Measurements from ENCODE around the gene HIGD1B. TPM values are rescaled to one million over a fixed set of nuclear protein-coding genes. Genes with fewer than 3 reads are reported as not detected.

Gene HIGD1B
- polyA plus RNA-seq (2011; rRNA removed) (not detected in 2 replicates), polyA minus RNA-seq (2011; rRNA and poly(A)+ RNA removed) (not detected in 2 replicates)

DNA sequence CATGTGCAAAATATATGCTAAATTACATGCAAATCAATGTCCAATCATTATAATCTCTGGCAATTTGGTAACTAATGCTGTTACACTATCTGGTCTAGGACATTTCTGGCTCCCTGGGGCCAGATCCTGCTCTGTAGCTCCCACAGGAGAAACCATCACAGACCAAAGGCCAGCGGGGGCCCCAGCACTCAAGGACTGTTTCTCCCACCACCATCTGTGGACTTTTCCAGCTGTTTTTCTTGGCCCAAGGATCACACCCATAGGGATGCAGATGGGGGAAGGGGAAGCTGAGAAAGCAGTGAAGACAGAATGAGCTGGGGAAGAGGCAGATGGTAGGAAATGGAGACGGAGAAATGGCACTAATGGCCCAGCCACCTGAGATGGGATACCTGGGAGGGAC is at the start of gene HIGD1B:
Gene HIGD1B (plus strand): TSS at position 298 of the 400 bp plus-strand sequence. CDS start 270 bp downstream, outside the sequence.
- no peaks in the 10 kb centered on the region for H3K9me3 ChIP-seq (ENCODE audit: control insufficient read depth, insufficient read depth, low read length)
- H3K27ac ChIP-seq (ENCODE audit: low read depth, low read length), result no peak within 1 kb of the TSS
- ChIA-PET CTCF (no interaction called here), POLR2A (interaction anchor here (0.6 kb wide), 1 partner anchor 25 kb away, joined by 3 read pairs; no protein-coding TSS in a partner anchor)
- TF ChIP-seq, protein P1, sequence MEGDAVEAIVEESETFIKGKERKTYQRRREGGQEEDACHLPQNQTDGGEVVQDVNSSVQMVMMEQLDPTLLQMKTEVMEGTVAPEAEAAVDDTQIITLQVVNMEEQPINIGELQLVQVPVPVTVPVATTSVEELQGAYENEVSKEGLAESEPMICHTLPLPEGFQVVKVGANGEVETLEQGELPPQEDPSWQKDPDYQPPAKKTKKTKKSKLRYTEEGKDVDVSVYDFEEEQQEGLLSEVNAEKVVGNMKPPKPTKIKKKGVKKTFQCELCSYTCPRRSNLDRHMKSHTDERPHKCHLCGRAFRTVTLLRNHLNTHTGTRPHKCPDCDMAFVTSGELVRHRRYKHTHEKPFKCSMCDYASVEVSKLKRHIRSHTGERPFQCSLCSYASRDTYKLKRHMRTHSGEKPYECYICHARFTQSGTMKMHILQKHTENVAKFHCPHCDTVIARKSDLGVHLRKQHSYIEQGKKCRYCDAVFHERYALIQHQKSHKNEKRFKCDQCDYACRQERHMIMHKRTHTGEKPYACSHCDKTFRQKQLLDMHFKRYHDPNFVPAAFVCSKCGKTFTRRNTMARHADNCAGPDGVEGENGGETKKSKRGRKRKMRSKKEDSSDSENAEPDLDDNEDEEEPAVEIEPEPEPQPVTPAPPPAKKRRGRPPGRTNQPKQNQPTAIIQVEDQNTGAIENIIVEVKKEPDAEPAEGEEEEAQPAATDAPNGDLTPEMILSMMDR (IDR thresholded peaks at IDR 0.05; ENCODE audit: low read depth, low read length), result no peak
- H3K4me3 ChIP-seq (ENCODE audit: low read depth, low read length), result no peak within 1 kb of the TSS
- H3K27me3 ChIP-seq (ENCODE audit: control insufficient read depth, insufficient read depth, low read length), result no peaks in the 10 kb centered on the region
- DNase-seq (ENCODE audit: low read depth, low spot score), result no peak

DNA sequence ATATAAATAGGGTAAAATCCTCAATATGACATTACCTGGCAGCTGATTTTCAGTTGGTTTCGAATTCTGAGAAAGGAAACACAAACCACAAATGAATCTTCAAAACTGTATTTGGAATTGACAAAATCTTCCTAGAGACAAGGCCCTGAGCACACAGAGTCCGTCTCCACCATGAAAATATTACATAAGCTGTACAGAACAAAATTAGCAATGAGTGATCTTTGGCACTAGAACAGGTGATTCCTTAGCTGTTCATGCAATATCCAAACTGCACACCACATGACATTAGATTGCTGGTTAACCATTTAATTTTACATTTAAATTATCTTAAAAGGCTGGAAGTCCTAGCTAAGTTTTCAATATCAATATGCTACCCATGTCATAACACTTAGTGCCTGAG is 49.3 kb upstream of the HIGD1B start:
- Histone ChIP-seq H3K4me3 (ENCODE audit: low read depth, low read length) (no peak overlapping the region), H3K27me3 (ENCODE audit: control insufficient read depth, insufficient read depth, low read length) (no peaks in the 10 kb centered on the region), H3K27ac (ENCODE audit: low read depth, low read length) (no peak overlapping the region), H3K9me3 (ENCODE audit: control insufficient read depth, insufficient read depth, low read length) (no peaks in the 10 kb centered on the region)
- DNase-seq (ENCODE audit: low read depth, low spot score), result no peak
- TF ChIP-seq, protein P1 (IDR thresholded peaks at IDR 0.05; ENCODE audit: low read depth, low read length), result no peak
- POLR2A ChIA-PET, result no interaction called here
- CTCF ChIA-PET, result interaction anchor here (0.5 to 1.7 kb wide), 5 partner anchors 19 to 337 kb away, joined by 3 to 11 read pairs (median 4); partner anchors contain the start of gene ACBD4

DNA sequence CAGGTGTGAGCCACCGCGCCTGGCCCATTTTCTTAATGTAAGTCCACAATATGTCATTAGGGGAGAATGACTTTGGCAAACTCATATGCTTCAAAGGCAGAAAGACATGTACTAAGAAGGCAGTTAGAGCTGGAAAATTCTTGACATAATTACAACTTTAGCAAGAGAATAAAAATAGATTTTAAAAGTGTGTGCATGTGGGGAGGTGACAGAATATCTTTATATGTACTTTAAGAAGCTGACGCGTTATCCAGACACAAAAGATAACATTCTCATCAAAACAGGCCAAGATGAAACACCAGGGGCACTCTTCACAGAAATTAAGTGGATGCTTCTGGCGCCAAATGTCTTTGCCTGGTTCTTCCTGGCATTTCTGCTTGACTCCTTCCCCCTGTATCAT is 45.8 kb upstream of the HIGD1B start:
- DNase-seq (ENCODE audit: low read depth, low spot score), result no peak
- H3K27ac ChIP-seq (ENCODE audit: low read depth, low read length), result no peak overlapping the region
- CTCF ChIA-PET, result interaction anchor here (0.6 kb wide), 1 partner anchor 334 kb away, joined by 3 read pairs; the partner anchor contains the start of gene ACBD4

DNA sequence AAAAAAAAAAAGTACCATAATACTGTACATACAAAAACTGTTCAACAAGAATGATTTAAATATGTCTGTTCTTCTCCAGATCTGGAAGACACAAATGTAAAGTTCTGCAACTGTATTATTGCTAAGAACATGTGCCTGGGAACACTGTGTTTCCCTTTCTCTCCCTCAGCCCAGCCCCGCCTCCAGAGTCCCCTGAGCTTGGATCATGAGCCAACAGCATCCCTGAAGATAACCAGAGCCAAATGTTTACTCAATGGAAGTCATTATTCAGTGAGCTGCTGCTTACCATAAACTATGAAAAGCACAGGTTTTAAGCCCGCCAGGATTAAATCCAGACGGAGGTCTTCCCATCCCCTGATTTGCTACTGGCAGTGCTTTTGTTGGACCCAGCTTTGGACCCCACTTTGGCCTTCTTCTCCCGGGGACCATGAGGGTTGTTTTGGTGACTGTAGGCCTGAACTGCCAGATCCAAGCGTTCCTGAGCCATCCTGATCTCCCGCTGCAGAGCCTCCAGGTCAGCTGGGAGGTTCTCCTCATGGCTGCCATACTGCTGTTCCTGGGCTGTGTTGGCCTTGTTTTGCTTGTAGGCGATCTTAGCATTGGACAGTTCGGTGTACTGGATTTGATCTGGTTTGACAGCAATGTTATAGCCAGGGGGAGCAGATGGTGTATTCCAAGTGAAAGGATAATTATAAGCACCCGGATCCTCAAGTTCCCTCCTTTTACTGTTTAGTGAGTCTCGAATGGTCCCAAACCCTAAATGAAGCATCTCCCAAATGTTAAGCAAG is 43.2 kb upstream of the HIGD1B start:
- no peaks in the 10 kb centered on the region for H3K27me3 ChIP-seq (ENCODE audit: control insufficient read depth, insufficient read depth, low read length)
- DNase-seq (ENCODE audit: low read depth, low spot score), result no peak
- peaks cover 3% of the 10 kb centered on the region; the same call in 1 of the 2 replicates for H3K9me3 ChIP-seq (ENCODE audit: control insufficient read depth, insufficient read depth, low read length)
- H3K4me3 ChIP-seq (ENCODE audit: low read depth, low read length), result no peak overlapping the region
- ChIA-PET POLR2A (no interaction called here), CTCF (interaction anchor here (1.4 kb wide), 1 partner anchor 60 kb away, joined by 5 read pairs; no protein-coding TSS in a partner anchor)
- TF ChIP-seq, protein P1 (IDR thresholded peaks at IDR 0.05; ENCODE audit: low read depth, low read length), result no peak
- no peak overlapping the region for H3K27ac ChIP-seq (ENCODE audit: low read depth, low read length)

More for the DNA sequence above, 45.8 kb upstream of the HIGD1B start:
- Histone ChIP-seq H3K4me3 (ENCODE audit: low read depth, low read length) (no peak overlapping the region), H3K27me3 (ENCODE audit: control insufficient read depth, insufficient read depth, low read length) (no peaks in the 10 kb centered on the region), H3K9me3 (ENCODE audit: control insufficient read depth, insufficient read depth, low read length) (peaks cover 3% of the 10 kb centered on the region; the same call in 1 of the 2 replicates)
- TF ChIP-seq, protein P1 (IDR thresholded peaks at IDR 0.05; ENCODE audit: low read depth, low read length), result no peak
- POLR2A ChIA-PET, result no interaction called here

Measured in AG04450 (cell line).